Effector memory CD8-positive, alpha-beta T cell (primary cell): ENCODE data around the gene SSR1.
"Not testable (repeated sequence)": the region's sequence is repeated elsewhere in the genome, so short reads cannot be mapped to it uniquely, and the experiment has no call there.

Experiments used
- ATAC-seq: fragments of 150-1000 bp; cut with Tn5 transposase; replicated peaks from 2 replicates; pipeline ENCODE4 v1.10.0; 2021; ENCODE audit warnings: mild to moderate bottlenecking, moderate library complexity
- DNase-seq, 3 experiments: peaks; one replicate each; pipeline ENCODE4 v3.0.0; 2021
- H3K27ac Mint-ChIP-seq, 2 donors: one replicate each; pipeline ENCODE4 v1.8.0; 2022; ENCODE audit warnings: mild to moderate bottlenecking in 2 of 2, mixed read lengths in 2 of 2, moderate library complexity in 2 of 2
- H3K27me3 Mint-ChIP-seq, 2 donors: one replicate each; pipeline ENCODE4 v1.8.0; 2022; ENCODE audit warnings: mixed read lengths in 2 of 2
- H3K36me3 Mint-ChIP-seq: one replicate; pipeline ENCODE4 v1.8.0; 2022; ENCODE audit warnings: mild to moderate bottlenecking, moderate library complexity, mixed read lengths; ENCODE audit not compliant: insufficient read depth
- H3K4me1 Mint-ChIP-seq, 2 donors: one replicate each; pipeline ENCODE4 v1.8.0; 2022; ENCODE audit warnings: low read depth in 2 of 2, mixed read lengths in 2 of 2
- H3K4me3 Mint-ChIP-seq, 2 donors: one replicate each; pipeline ENCODE4 v1.8.0; 2022; ENCODE audit warnings: mild to moderate bottlenecking in 2 of 2, mixed read lengths in 2 of 2, moderate library complexity in 2 of 2
- H3K9me3 Mint-ChIP-seq, 2 donors: one replicate each; pipeline ENCODE4 v1.8.0; 2022; ENCODE audit warnings: mixed read lengths in 2 of 2

The SSR1 gene

DNA sequence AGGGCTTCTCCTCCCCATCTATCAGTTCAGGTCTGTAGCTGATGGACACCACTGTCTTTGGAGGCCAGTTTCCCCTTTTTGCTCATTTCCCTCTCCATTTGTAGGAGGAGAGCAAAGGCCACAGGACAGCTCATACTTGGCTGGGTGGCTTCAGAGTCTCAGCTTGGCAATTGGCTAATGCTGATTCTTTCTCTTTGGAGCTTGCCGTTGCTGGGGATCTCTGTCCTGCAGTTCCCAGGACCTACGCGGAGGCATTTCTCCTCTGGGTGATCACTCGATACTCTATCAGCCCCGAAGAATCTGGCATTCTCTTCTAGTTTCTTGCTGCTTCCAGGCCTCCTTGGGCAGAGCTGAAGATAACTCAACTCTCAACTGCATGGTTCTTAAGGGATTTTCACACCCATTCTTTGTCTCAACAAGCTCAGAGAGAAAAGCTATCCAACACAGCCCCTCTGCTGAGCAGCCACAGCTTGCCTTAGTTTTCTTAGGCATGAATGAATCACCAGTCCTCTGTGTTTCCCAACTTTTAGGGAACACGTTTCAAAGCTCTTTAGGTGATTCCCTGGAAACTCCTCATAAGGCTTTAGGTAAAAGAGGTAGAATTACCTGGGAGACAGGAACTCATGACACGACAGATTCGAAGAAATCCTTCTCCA is 19.2 kb upstream of the SSR1 start:
- no peaks in the 10 kb centered on the region for H3K36me3 Mint-ChIP-seq
- DNase-seq (no peak), ATAC-seq (no peak)

DNA sequence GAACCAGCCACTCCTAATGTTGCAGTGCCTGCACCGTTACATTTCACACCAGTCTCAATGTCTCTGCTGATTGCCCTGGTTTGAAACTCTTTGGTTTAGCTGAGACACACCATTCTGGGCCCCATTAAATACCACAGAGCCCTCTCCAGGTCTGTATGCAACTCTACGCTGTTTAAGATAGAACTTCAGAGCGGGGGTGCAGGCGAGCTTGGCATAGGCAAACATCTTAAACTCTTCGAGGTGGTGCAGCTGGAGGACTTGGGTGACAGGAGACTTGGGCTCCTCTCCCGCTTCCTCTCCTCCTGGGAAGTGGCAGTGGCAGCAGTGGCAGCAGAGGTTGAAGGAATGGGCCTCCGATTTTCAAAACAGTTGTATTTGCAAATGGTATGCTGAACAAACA is 18.5 kb upstream of the SSR1 start:
- Mint-ChIP-seq H3K27ac (no peak overlapping the region), H3K27me3 (peaks cover 7 to 10% of the 10 kb centered on the region in 2 donors), H3K4me1 (no peaks in the 10 kb centered on the region), H3K4me3 (no peak overlapping the region), H3K36me3 (no peaks in the 10 kb centered on the region), H3K9me3 (no peaks in the 10 kb centered on the region)
- DNase-seq (no peak), ATAC-seq (no peak)

More for the DNA sequence above, 19.2 kb upstream of the SSR1 start:
- H3K27me3 Mint-ChIP-seq: peaks cover 7 to 10% of the 10 kb centered on the region in 2 donors
- no peak overlapping the region for H3K4me3 Mint-ChIP-seq
- H3K4me1 Mint-ChIP-seq: no peaks in the 10 kb centered on the region
- no peak overlapping the region for H3K27ac Mint-ChIP-seq
- no peaks in the 10 kb centered on the region for H3K9me3 Mint-ChIP-seq

DNA sequence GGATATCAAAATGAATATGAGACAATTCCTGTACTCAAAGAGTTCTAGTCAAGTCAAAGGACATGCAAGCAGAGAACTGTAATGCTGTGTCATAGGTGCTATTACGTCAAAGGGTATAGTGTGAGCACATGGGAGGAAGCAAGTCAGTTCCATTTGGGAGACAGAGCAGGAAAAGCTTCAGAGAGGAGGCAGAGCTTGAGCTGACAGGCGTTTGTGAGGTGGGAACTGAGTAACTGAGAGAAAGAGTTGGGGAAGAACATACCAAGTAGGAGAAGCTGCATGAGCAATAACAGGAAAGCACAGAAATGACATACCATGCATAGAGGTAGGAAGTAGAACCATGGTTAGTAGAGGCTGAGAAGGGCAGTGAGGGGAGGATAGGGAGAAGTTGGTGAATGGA is 15.2 kb upstream of the SSR1 start:
- H3K27ac Mint-ChIP-seq: no peak overlapping the region
- ATAC-seq: no peak
- peaks cover 0 to 5% of the 10 kb centered on the region in 2 donors for H3K4me1 Mint-ChIP-seq

DNA sequence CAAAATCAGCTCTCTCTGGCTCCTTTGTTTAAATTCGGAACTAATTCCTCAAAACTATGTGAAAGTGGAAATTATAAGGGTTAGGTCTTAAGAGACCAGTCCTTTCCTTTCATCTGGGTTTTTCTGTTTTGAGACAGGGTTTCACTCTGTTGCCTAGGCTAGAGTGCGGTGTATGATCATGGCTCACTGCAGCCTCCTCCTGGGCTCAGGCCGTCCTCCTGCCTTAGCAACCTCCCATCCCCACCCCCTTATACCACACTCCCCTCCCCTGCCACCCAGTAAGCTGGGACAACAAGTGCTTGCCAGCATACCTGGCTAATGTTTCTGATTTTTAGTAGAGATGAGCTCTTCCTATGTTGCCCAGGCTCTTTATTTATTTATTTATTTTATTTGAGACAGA is 12.8 kb upstream of the SSR1 start:
- ATAC-seq (no peak), DNase-seq (no peak)
- Mint-ChIP-seq H3K4me1 (peaks cover 0 to 5% of the 10 kb centered on the region in 2 donors), H3K9me3 (no peaks in the 10 kb centered on the region), H3K36me3 (no peaks in the 10 kb centered on the region), H3K27ac (no peak overlapping the region), H3K27me3 (peaks cover 19 to 22% of the 10 kb centered on the region in 2 donors), H3K4me3 (no peak overlapping the region)

More for the DNA sequence above, 15.2 kb upstream of the SSR1 start:
- Mint-ChIP-seq H3K36me3 (no peaks in the 10 kb centered on the region), H3K4me3 (no peak overlapping the region), H3K9me3 (no peaks in the 10 kb centered on the region), H3K27me3 (peaks cover 19 to 22% of the 10 kb centered on the region in 2 donors)
- no peak for DNase-seq

DNA sequence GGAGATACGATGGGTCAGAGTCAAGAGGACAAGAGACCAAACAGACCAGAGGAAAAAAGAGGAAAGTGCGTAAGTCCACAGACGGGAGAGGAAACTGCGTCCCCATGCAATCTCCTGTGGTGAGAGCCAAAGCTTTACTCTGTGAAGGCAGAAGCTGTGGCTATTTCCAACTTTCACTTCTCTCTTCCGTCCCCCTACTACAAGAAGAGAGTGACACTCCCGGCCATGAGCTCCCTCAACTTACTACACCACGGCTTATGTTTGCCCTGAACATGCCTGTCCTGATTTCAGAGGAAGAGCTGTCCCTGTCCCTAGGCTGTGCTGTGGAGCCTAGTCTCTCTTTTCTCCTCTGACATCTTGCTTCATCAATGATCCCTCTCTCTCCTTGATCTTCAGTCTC is 11.5 kb upstream of the SSR1 start:
- no peak overlapping the region for H3K4me3 Mint-ChIP-seq
- H3K27ac Mint-ChIP-seq: no peak overlapping the region
- no peaks in the 10 kb centered on the region for H3K9me3 Mint-ChIP-seq
- peaks cover 19 to 22% of the 10 kb centered on the region in 2 donors for H3K27me3 Mint-ChIP-seq
- ATAC-seq: peak; percentile 16
- DNase-seq: no peak
- no peaks in the 10 kb centered on the region for H3K36me3 Mint-ChIP-seq
- peaks cover 0 to 5% of the 10 kb centered on the region in 2 donors for H3K4me1 Mint-ChIP-seq

DNA sequence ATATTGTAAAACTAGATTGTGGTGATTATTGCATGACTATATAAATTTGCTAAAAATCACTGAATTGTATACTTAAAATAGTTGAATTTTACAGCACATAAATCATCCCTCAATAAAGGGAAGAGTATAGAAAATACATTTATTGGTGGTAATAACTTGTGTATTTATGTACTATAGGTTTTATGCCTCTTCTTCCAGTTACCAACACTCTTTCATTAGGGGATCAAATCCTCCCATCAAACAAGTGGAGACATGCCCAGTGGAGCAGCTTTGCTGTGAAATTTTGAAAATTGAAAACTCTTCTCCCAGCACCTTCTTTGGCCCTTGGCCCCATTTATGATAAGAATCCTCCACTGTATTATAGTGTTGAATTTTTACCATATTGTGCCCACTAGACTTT is 10.1 kb upstream of the SSR1 start:
- no peaks in the 10 kb centered on the region for H3K9me3 Mint-ChIP-seq
- DNase-seq (no peak), ATAC-seq (no peak)
- H3K4me1 Mint-ChIP-seq: peaks cover 0 to 5% of the 10 kb centered on the region in 2 donors
- peaks cover 13 to 17% of the 10 kb centered on the region in 2 donors for H3K27me3 Mint-ChIP-seq
- H3K4me3 Mint-ChIP-seq: no peak overlapping the region
- H3K27ac Mint-ChIP-seq: no peak overlapping the region
- no peaks in the 10 kb centered on the region for H3K36me3 Mint-ChIP-seq

DNA sequence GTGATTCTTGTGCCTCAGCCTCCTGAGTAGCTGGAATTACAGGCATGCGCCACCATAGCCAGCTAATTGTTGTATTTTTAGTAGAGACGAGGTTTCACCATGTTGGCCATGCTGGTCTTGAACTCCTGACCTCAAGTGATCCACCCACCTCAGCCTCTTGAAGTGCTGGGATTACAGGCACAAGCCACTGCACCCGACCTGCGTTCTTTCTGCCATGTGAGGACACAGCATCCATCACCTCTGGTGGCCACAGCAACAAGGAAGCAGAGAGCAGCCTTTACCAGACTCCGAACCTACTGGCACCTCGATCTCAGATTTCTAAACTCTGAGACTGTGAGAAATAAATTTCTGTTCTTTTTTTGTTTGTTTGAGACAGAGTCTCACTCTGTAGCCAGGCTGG is 8.9 kb upstream of the SSR1 start:
- H3K4me3 Mint-ChIP-seq, H3K4me1 Mint-ChIP-seq, H3K27ac Mint-ChIP-seq, ATAC-seq, H3K36me3 Mint-ChIP-seq, H3K9me3 Mint-ChIP-seq, DNase-seq: not testable (repeated sequence)
- H3K27me3 Mint-ChIP-seq: peaks cover 9 to 15% of the 10 kb centered on the region in 2 donors

DNA sequence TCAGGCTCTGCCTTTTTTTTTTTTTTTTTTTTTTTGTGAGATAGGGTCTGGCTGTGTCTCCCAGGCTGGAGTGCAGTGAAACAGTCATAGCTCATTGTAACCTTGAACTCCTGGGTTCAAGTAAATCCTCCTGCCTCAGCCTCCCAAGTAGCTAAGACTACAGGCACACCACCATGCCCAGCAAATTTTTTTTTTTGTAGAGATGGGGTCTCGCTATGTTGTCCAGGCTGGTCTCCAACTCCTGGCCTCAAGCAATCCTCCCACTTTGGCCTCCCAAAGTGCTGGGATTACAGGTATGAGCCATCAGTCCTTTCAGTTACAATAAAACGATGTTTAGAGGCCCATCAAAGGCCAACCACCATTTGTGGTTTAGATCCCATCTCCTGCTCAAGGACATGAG is 6.4 kb upstream of the SSR1 start:
- H3K9me3 Mint-ChIP-seq, H3K4me1 Mint-ChIP-seq, DNase-seq, H3K4me3 Mint-ChIP-seq, H3K27me3 Mint-ChIP-seq, H3K36me3 Mint-ChIP-seq, ATAC-seq: not testable (repeated sequence)
- H3K27ac Mint-ChIP-seq: peak overlapping the region in 1 of 2 donors; percentile 36

DNA sequence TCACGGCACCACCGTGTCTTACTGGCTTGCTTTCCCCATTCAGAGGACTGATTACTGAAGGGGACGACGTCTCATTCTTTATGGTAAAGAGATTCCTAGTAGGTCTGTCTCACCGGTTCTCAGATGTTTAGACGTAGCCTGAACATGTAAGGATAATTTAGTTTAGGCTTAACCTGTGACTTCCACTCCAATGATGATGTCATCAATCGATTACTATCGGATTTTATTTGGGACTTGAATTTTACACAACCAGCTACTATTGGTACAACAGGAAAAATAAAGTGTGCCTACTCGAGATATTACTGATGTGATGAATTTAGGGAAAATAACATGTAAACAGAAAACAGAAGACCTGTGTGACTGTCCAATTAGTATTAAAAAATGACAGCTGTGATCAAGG is 4.5 kb upstream of the SSR1 start:
- Mint-ChIP-seq H3K4me1 (peaks cover 5 to 7% of the 10 kb centered on the region in 2 donors), H3K36me3 (peaks cover 9% of the 10 kb centered on the region), H3K27ac (no peak overlapping the region), H3K9me3 (no peaks in the 10 kb centered on the region), H3K27me3 (no peaks in the 10 kb centered on the region), H3K4me3 (no peak overlapping the region)
- ATAC-seq: no peak
- DNase-seq: no peak

DNA sequence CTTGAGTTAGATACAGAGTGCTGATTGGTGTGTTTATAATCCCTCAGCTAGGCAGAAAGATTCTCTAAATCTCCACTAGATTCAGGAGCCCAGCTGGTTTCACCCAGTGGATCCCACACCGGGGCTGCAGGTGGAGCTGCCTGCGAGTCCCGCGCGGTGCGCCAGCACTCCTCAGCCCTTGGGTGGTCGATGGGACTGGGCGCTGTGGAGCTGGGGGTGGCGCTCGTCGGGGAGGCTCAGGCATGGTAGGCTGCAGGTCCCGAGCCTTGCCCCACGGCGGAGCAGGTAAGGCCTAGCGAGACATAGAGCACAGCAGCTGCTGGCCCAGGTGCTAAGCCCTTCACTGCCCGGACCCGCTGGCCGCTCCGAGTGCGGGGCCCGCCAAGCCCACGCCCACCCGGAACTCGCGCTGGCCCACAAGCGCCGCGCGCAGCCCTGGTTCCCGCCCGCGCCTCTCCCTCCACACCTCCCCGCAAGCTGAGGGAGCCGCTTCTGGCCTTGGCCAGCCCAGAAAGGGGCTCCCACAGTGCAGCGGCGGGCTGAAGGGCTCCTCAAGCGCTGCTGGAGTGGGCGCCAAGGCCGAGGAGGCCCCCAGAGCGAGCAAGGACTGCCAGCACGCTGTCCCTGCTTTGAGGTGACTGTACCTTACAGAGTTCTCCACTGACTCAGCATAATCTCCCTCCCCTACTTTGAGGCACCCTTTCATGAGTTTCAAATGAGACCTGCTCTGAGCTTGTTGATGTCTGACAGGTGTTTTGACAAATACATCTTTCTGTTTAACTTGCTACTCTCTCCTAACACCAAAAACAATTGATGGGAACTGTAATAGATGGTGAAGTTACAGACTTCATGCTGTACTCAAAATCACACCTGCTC is 3.9 kb upstream of the SSR1 start:
- DNase-seq: no peak
- Mint-ChIP-seq H3K36me3 (peaks cover 14% of the 10 kb centered on the region), H3K9me3 (no peaks in the 10 kb centered on the region), H3K4me3 (no peak overlapping the region), H3K4me1 (peaks cover 10 to 13% of the 10 kb centered on the region in 2 donors), H3K27me3 (no peaks in the 10 kb centered on the region), H3K27ac (peak overlapping the region in 1 of 2 donors; percentile 31)
- ATAC-seq: no peak

DNA sequence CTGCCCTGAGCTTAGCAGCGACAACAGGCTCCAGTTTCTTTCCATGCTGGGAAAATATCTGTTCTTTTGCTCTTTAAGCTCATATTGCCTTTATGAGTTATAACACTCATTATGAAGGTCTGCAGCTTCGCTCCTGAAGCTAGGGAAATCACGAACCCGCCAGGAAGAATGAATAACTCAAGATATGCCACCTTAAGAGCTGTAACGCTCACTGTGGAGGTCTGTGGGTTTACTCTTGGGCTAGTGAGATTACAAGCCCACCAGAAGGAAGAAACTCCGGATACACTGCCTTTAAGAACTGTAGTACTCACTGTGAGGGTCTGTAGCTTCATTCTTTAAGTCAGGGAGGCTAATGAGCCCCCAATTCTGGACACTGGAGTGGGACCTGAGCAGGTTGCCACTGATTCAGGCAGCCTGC is 3.0 kb upstream of the SSR1 start:
- Mint-ChIP-seq H3K36me3 (peaks cover 14% of the 10 kb centered on the region), H3K27ac (peak overlapping the region in 1 of 2 donors; percentile 31), H3K9me3 (no peaks in the 10 kb centered on the region), H3K4me1 (peaks cover 16 to 17% of the 10 kb centered on the region in 2 donors), H3K4me3 (no peak overlapping the region), H3K27me3 (no peaks in the 10 kb centered on the region)
- DNase-seq: no peak
- ATAC-seq: no peak

DNA sequence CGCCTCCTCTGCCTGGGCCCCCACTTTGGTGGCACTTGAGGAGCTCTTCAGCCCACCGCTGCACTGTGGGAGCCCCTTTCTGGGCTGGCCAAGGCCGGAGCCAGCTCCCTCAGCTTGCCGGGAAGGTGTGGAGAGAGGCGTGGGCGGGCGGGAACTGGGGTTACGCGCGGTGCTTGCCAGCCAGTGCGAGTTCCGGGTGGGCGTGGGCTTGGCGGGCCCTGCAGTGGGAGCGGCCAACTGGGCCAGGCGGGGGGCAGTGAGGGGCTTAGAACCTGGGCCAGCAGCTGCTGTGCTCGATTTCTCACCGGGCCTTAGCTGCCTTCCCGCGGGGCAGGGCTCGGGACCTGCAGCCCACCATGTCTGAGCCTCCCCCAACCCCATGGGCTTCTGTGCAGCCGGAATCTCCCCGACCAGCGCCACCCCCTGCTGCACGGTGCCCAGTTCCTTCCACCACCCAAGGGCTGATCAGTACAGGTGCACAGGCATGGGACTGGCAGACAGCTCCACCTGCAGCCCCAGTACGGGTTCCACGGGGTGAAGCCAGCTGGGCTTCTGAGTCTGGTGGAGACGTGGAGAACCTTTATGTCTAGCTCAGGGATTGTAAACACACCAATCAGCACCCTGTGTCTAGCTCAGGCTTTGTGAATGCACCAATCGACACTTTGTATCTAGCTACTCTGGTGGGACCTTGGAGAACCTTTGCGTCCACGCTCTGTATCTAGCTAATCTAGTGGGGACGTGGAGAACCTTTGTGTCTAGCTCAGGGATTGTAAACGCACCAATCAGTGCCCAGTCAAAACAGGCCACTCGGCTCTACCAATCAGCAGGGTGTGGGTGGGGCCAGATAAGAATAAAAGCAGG is 2.3 kb upstream of the SSR1 start:
- not testable (repeated sequence) for DNase-seq, H3K27me3 Mint-ChIP-seq, H3K4me3 Mint-ChIP-seq, ATAC-seq, H3K9me3 Mint-ChIP-seq
- H3K27ac Mint-ChIP-seq: peak overlapping the region; percentile 76 to 96
- peaks cover 15% of the 10 kb centered on the region for H3K36me3 Mint-ChIP-seq
- H3K4me1 Mint-ChIP-seq: peaks cover 16 to 19% of the 10 kb centered on the region in 2 donors

DNA sequence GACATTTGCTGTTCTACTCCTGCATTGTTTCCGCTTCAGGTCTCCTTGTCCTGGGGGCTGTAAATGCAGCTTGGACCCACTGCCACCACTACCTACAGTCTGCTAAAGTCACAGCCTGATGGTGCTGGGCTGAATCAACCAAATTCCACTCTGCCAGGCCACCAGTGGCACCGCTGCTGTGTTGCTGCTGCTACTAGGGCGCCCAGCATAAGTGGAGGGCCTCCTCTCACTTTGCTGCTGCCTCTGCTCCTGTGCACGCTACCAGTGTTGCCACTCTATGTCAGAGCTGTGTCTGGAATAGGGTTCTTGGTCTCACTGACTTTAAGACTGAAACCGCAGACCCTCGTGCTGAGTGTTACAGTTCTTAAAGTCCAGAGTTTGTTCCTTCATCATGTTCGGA is 1.4 kb upstream of the SSR1 start:
- H3K27me3 Mint-ChIP-seq: no peaks in the 10 kb centered on the region
- DNase-seq: no peak
- no peak for ATAC-seq
- H3K4me3 Mint-ChIP-seq: peak overlapping the region in 1 of 2 donors; percentile 99
- peak overlapping the region; percentile 76 to 96 for H3K27ac Mint-ChIP-seq
- H3K9me3 Mint-ChIP-seq: no peaks in the 10 kb centered on the region
- H3K36me3 Mint-ChIP-seq: peaks cover 24% of the 10 kb centered on the region
- peaks cover 16 to 27% of the 10 kb centered on the region in 2 donors for H3K4me1 Mint-ChIP-seq
